IMR-90 (cell line): ENCODE results near the gene CROCC2. TPM values are rescaled to one million over a fixed set of nuclear protein-coding genes. Genes with fewer than 3 reads are reported as not detected.

Source experiments
- ATAC-seq: fragments of 200-7000 bp; cut with Tn5 transposase; 2 replicates; pipeline ENCODE4 v1.9.1; 2020; ENCODE audit warnings: low read depth, mild to moderate bottlenecking, moderate library complexity
- BruUV-seq: library from RNA; stranded (reverse); fragments of 400-500 nt; replicated peaks from 2 replicates; lab custom pipeline; 2021; lab: Mats Ljungman, UMichigan
- CTCF ChIA-PET: fragments of 300-600 bp; formaldehyde crosslinking; extraction: SDS; loops from one replicate; lab custom pipeline; 2021; ENCODE audit warnings: antibody characterized with exemption; lab: Yijun Ruan, JAX
- POLR2A ChIA-PET: fragments of 300-600 bp; sonication (Branson Sonifier 250); formaldehyde crosslinking; loops from one replicate; lab custom pipeline; 2022; ENCODE audit warnings: antibody characterized with exemption; ENCODE audit not compliant: unreplicated experiment; lab: Charles Lee
- DNase-seq: peaks from one replicate; pipeline ENCODE4 v3.0.0; 2013
- H2AFZ ChIP-seq: replicated peaks from 2 replicates; pipeline ENCODE3; 2013; ENCODE audit warnings: low read length, mild to moderate bottlenecking; ENCODE audit not compliant: poor library complexity
- H2AK5ac ChIP-seq: 2 replicates; pipeline ENCODE4 v1.6.1; 2013; ENCODE audit warnings: low read depth, low read length, inconsistent platforms
- H2AK9ac ChIP-seq: replicated peaks from 2 replicates; pipeline ENCODE3; 2013; ENCODE audit warnings: mild to moderate bottlenecking, low read depth, low read length, moderate library complexity; ENCODE audit not compliant: poor library complexity
- H2BK120ac ChIP-seq: 2 replicates; pipeline ENCODE4 v1.6.1; 2013; ENCODE audit warnings: low read depth, low read length, inconsistent platforms
- H2BK15ac ChIP-seq: 3 replicates; pipeline ENCODE4 v1.6.1; 2013; ENCODE audit warnings: low read depth, low read length, inconsistent platforms
- H2BK20ac ChIP-seq: 2 replicates; pipeline ENCODE4 v1.6.1; 2013; ENCODE audit warnings: low read depth, mild to moderate bottlenecking, inconsistent platforms, low read length, moderate library complexity
- H2BK5ac ChIP-seq: 2 replicates; pipeline ENCODE4 v1.6.1; 2013; ENCODE audit warnings: mild to moderate bottlenecking, low read depth, low read length, inconsistent platforms; ENCODE audit not compliant: poor library complexity, severe bottlenecking
- H3K14ac ChIP-seq: replicated peaks from 2 replicates; pipeline ENCODE4 v1.6.1; 2013; ENCODE audit warnings: low read depth, low read length, inconsistent platforms
- H3K18ac ChIP-seq: 2 replicates; pipeline ENCODE4 v1.6.1; 2013; ENCODE audit warnings: low read depth, low read length, control low read depth
- H3K23ac ChIP-seq: 2 replicates; pipeline ENCODE4 v1.6.1; 2013; ENCODE audit warnings: low read depth, low read length, inconsistent platforms
- H3K27ac ChIP-seq: 2 replicates; pipeline ENCODE4 v1.5.1; 2013; ENCODE audit warnings: mild to moderate bottlenecking, control low read depth, low read length; ENCODE audit not compliant: insufficient read depth
- H3K27me3 ChIP-seq: 2 replicates; pipeline ENCODE4 v1.6.1; 2013; ENCODE audit warnings: low read length; ENCODE audit not compliant: control insufficient read depth, insufficient read depth
- H3K36me3 ChIP-seq: 2 replicates; pipeline ENCODE4 v1.6.1; 2013; ENCODE audit warnings: low read length, mixed read lengths; ENCODE audit not compliant: control insufficient read depth, insufficient read depth
- H3K4ac ChIP-seq: 2 replicates; pipeline ENCODE4 v1.6.1; 2013; ENCODE audit warnings: low read depth, low read length, inconsistent platforms
- H3K4me1 ChIP-seq: 2 replicates; pipeline ENCODE4 v1.6.1; 2013; ENCODE audit warnings: low read length, mixed read lengths; ENCODE audit not compliant: control insufficient read depth, insufficient read depth
- H3K4me2 ChIP-seq: 2 replicates; pipeline ENCODE4 v1.6.1; 2013; ENCODE audit warnings: low read depth, mild to moderate bottlenecking, control low read depth, low read length, moderate library complexity
- H3K4me3 ChIP-seq: 2 replicates; pipeline ENCODE4 v1.5.1; 2013; ENCODE audit warnings: low read depth, mild to moderate bottlenecking, control low read depth, low read length, moderate library complexity; ENCODE audit not compliant: insufficient read depth
- H3K56ac ChIP-seq: 2 replicates; pipeline ENCODE4 v1.6.1; 2013; ENCODE audit warnings: low read length, inconsistent platforms; ENCODE audit not compliant: insufficient read depth; ENCODE audit errors: extremely low read depth
- H3K79me1 ChIP-seq, 2 experiments: 2 replicates each; pipeline ENCODE4 v1.6.1; 2013; ENCODE audit warnings: low read length in 2 of 2, inconsistent platforms in 1 of 2, low read depth in 1 of 2
- H3K9ac ChIP-seq: 2 replicates; pipeline ENCODE4 v1.6.1; 2013; ENCODE audit warnings: low read depth, low read length, control low read depth
- H3K9me1 ChIP-seq: 2 replicates; pipeline ENCODE4 v1.6.1; 2013; ENCODE audit warnings: low read length, inconsistent platforms; ENCODE audit not compliant: insufficient read depth
- H3K9me3 ChIP-seq: 2 replicates; pipeline ENCODE4 v1.6.1; 2013; ENCODE audit warnings: low read length; ENCODE audit not compliant: control insufficient read depth, insufficient read depth
- H4K20me1 ChIP-seq: 2 replicates; pipeline ENCODE4 v1.6.1; 2013; ENCODE audit warnings: low read length, inconsistent platforms; ENCODE audit not compliant: insufficient read depth
- H4K5ac ChIP-seq: 2 replicates; pipeline ENCODE4 v1.6.1; 2013; ENCODE audit warnings: mild to moderate bottlenecking, low read depth, low read length, control low read depth
- H4K8ac ChIP-seq, 2 experiments: 2 replicates each; pipeline ENCODE4 v1.6.1; 2013; ENCODE audit warnings: low read depth in 2 of 2, low read length in 2 of 2, control low read depth in 1 of 2, inconsistent platforms in 1 of 2
- H4K91ac ChIP-seq: 2 replicates; pipeline ENCODE4 v1.6.1; 2013; ENCODE audit warnings: low read depth, low read length, inconsistent platforms; ENCODE audit not compliant: insufficient read depth
- ELK1 ChIP-seq: fragments of 150-350 bp; IDR thresholded peaks from 2 replicates; pipeline ENCODE4 v1.6.1; 2016; ENCODE audit warnings: low read depth, mild to moderate bottlenecking, low read length, moderate library complexity, borderline replicate concordance
- FOS ChIP-seq: fragments of 150-350 bp; IDR thresholded peaks from 2 replicates; pipeline ENCODE4 v1.6.1; 2016; ENCODE audit warnings: low read depth, low read length
- MXI1 ChIP-seq: IDR thresholded peaks from 2 replicates; pipeline ENCODE4 v1.6.1; 2012; ENCODE audit warnings: low read depth, mild to moderate bottlenecking, low read length, moderate library complexity, borderline replicate concordance
- POLR2A ChIP-seq: IDR thresholded peaks from 2 replicates; pipeline ENCODE4 v1.6.1; 2012; ENCODE audit warnings: mild to moderate bottlenecking, low read depth, low read length
- RAD21 ChIP-seq: IDR thresholded peaks from 2 replicates; pipeline ENCODE4 v1.6.1; 2012; ENCODE audit warnings: low read length, improper control_type of control experiment
- RFX5 ChIP-seq: IDR thresholded peaks from 2 replicates; pipeline ENCODE4 v1.8.0; 2012; ENCODE audit warnings: low read depth, mild to moderate bottlenecking, low read length, moderate library complexity
- WGBS, 2 experiments: methylation state at CpG; one replicate each; pipeline versions ENCODE4 v1.1.5 to v1.1.7; 2013; ENCODE audit warnings: missing lambda C conversion rate in 2 of 2; ENCODE audit not compliant: insufficient read length in 1 of 2; ENCODE audit errors: extremely low coverage in 2 of 2; 5-methylcytosine and 5-hydroxymethylcytosine counted together
- dilution Hi-C: fragments of 300-500 bp; cut with HindIII; formaldehyde crosslinking; loops from one replicate; pipeline ENCODE4 v1.14.3; 2018; ENCODE audit warnings: low sequenced_read_pairs; ENCODE audit not compliant: unreplicated experiment
- in situ Hi-C: fragments of 300-500 bp; cut with MboI; formaldehyde crosslinking; loops from 3 replicates; pipeline ENCODE4 v1.14.3; 2019; ENCODE audit warnings: low sequenced_read_pairs, inconsistent platforms, mixed read lengths
- intact Hi-C: fragments of 100-400 bp; cut with micrococcal nuclease; formaldehyde crosslinking; loops from 2 replicates; pipeline ENCODE4 v1.10.0; 2022
- polyA plus RNA-seq, 3 experiments: library from polyadenylated mRNA; depleted of rRNA; stranded (reverse); fragments of >200 nt; gene quantifications; 2 replicates each; pipeline ENCODE4 v1.2.3, GENCODE V29; 2012; ENCODE audit warnings: low replicate concordance in 1 of 3
- total RNA-seq: library from RNA; depleted of rRNA; stranded (reverse); fragments of >200 nt; gene quantifications from 2 replicates; pipeline ENCODE4 v1.2.3, GENCODE V29; 2012
- TF ChIP-seq, protein P1 (sequence below): fragments of 150-350 bp; IDR thresholded peaks from 2 replicates; pipeline ENCODE4 v1.6.1; 2017; ENCODE audit warnings: mild to moderate bottlenecking, antibody characterized with exemption, low read length, low read depth

CROCC2 gene
- total and polyA plus RNA-seq, 2 of the 4 experiments (the other 2 are of a cell fraction) = not detected

GRCh38 chr2:241037498-241037897, 131.4 kb downstream of the CROCC2 start:
- Histone ChIP-seq H4K20me1 (no peaks in the 10 kb centered on the region), H3K36me3 (peaks cover 14% of the 10 kb centered on the region), H2BK5ac (no peak overlapping the region), H3K9me1 (no peaks in the 10 kb centered on the region), H3K9ac (no peak overlapping the region), H3K4me1 (no peaks in the 10 kb centered on the region), H3K27me3 (no peaks in the 10 kb centered on the region), H2AFZ (no peak overlapping the region), H3K18ac (no peak overlapping the region), H3K27ac (no peak overlapping the region), H4K5ac (no peak overlapping the region), H3K4ac (no peak overlapping the region), H4K8ac (no peak overlapping the region), H3K79me1 (no peaks in the 10 kb centered on the region), H3K23ac (no peak overlapping the region), H3K4me3 (no peak overlapping the region), H2BK15ac (no peak overlapping the region), H3K9me3 (no peaks in the 10 kb centered on the region), H2AK9ac (no peak overlapping the region), H3K4me2 (no peak overlapping the region), H2BK20ac (no peak overlapping the region), H2AK5ac (no peak overlapping the region), H3K56ac (no peak overlapping the region), H3K14ac (no peak overlapping the region), H4K91ac (no peak overlapping the region), H2BK120ac (no peak overlapping the region)
- in situ Hi-C loops = no loop called here
- intact Hi-C loops = no loop called here
- DNase-seq = no peak
- dilution Hi-C loops = no loop called here
- CTCF ChIA-PET = no interaction called here
- no TSS peak for BruUV-seq
- POLR2A ChIA-PET = no interaction called here
- ATAC-seq = no peak
- no peak for TF ChIP-seq FOS
- no peak for TF ChIP-seq RAD21
- TF ChIP-seq ELK1 = no peak
- no peak for TF ChIP-seq MXI1
- no peak for TF ChIP-seq POLR2A
- no peak for TF ChIP-seq RFX5
- TF ChIP-seq, protein P1, sequence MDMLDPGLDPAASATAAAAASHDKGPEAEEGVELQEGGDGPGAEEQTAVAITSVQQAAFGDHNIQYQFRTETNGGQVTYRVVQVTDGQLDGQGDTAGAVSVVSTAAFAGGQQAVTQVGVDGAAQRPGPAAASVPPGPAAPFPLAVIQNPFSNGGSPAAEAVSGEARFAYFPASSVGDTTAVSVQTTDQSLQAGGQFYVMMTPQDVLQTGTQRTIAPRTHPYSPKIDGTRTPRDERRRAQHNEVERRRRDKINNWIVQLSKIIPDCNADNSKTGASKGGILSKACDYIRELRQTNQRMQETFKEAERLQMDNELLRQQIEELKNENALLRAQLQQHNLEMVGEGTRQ = no peak
- WGBS, 2 experiments = 77% methylated on average over 5 of the region's 9 CpGs; no CpG with 5 or more reads in 1 of the 2 experiments
